ENCODE results near the gene OSBPL3. TPM values are rescaled to one million over a fixed set of nuclear protein-coding genes. Genes with fewer than 3 reads are reported as not detected.

The OSBPL3 gene
- total RNA-seq, 1 donor = 30.8 TPM

- peak overlapping the region; percentile 1 for H3K4me3 ChIP-seq (ENCODE audit: insufficient read depth, low read length)
- peak; percentile 60 for DNase-seq (ENCODE audit: insufficient read length, low spot score, missing footprints)
- H3K79me2 ChIP-seq (ENCODE audit: insufficient read depth, low read length) = peaks cover 91% of the 10 kb centered on the region
- TF ChIP-seq CTCF (IDR thresholded peaks at IDR 0.05; ENCODE audit: extremely low read depth, low read depth, low read length) = no peak
- no peaks in the 10 kb centered on the region for H3K27me3 ChIP-seq (ENCODE audit: insufficient read depth, low read length)
- H3K9me3 ChIP-seq (ENCODE audit: low read depth, low read length) = no peaks in the 10 kb centered on the region
- peaks cover 54% of the 10 kb centered on the region for H3K4me1 ChIP-seq (ENCODE audit: insufficient read depth, low read length)
- H3K27ac ChIP-seq (ENCODE audit: low read depth, low read length) = peak overlapping the region; percentile 79
- peak overlapping the region; percentile 42 for H2AFZ ChIP-seq (ENCODE audit: low read length)
- no peaks in the 10 kb centered on the region for H4K20me1 ChIP-seq (ENCODE audit: insufficient read depth, low read length)
- H3K36me3 ChIP-seq (ENCODE audit: insufficient read depth, low read length) = no peaks in the 10 kb centered on the region
- peak overlapping the region; percentile 74 for H3K4me2 ChIP-seq (ENCODE audit: insufficient read depth, low read length)
Observed at GRCh38 chr7:24922099-24922773, 57.7 kb downstream of the OSBPL3 start.

GRCh38 chr7:24921362-24921679 lies 58.7 kb downstream of the OSBPL3 start:
- H3K79me2 ChIP-seq (ENCODE audit: insufficient read depth, low read length) = peaks cover 95% of the 10 kb centered on the region
- H3K27ac ChIP-seq (ENCODE audit: low read depth, low read length) = no peak overlapping the region
- no peak overlapping the region for H2AFZ ChIP-seq (ENCODE audit: low read length)
- no peaks in the 10 kb centered on the region for H3K27me3 ChIP-seq (ENCODE audit: insufficient read depth, low read length)
- TF ChIP-seq CTCF (IDR thresholded peaks at IDR 0.05; ENCODE audit: extremely low read depth, low read depth, low read length) = no peak
- H3K4me3 ChIP-seq (ENCODE audit: insufficient read depth, low read length) = no peak overlapping the region
- no peaks in the 10 kb centered on the region for H3K36me3 ChIP-seq (ENCODE audit: insufficient read depth, low read length)
- no peak for DNase-seq (ENCODE audit: insufficient read length, low spot score, missing footprints)
- H3K9me3 ChIP-seq (ENCODE audit: low read depth, low read length) = no peaks in the 10 kb centered on the region
- H4K20me1 ChIP-seq (ENCODE audit: insufficient read depth, low read length) = no peaks in the 10 kb centered on the region
- H3K4me2 ChIP-seq (ENCODE audit: insufficient read depth, low read length) = no peak overlapping the region
- peaks cover 54% of the 10 kb centered on the region for H3K4me1 ChIP-seq (ENCODE audit: insufficient read depth, low read length)

DNA sequence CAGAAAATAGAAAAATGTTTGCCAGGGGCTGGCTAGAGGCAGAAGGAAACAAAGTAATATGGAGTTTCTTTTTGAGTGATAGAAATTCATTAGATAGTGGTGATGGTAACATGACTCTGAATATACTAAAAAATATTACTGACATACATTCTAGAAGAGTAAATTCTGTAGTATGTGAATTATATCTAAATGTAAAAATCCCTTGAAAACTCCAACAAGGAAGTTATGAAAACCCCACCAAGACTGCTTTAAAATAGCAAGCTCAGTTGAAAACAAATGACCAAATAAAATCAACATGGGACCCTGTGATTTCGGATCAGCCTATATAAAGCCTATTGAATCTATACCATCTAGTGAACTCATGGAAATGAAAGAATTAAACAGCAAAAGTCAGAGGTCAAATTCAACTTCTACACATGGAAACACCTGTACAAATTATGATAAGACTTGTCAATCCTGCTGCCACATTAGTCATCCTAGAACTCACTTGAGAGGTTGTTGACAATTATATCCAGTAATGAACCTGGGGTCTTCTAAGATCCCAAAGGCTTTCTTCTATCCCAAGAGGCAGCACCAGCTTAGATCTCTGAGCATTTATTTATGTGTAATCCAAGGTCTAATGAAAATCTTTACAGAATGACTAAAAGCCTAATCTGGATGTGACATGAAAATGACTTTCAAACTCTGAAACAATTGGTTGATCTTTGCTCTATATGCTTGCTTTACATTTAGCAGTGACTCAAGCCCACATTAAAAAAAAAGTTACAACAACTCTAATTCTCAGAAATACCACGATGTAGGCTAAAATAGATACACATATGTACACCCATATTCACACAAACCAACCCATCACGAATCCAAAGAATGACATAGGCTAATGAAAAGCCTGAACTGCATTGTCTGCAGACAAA lies 59.3 kb downstream of the OSBPL3 start:
- Histone ChIP-seq H3K79me2 (ENCODE audit: insufficient read depth, low read length) (peaks cover 95% of the 10 kb centered on the region), H3K4me1 (ENCODE audit: insufficient read depth, low read length) (peaks cover 50% of the 10 kb centered on the region), H3K9me3 (ENCODE audit: low read depth, low read length) (no peaks in the 10 kb centered on the region), H3K4me2 (ENCODE audit: insufficient read depth, low read length) (no peak overlapping the region), H3K36me3 (ENCODE audit: insufficient read depth, low read length) (no peaks in the 10 kb centered on the region), H3K27me3 (ENCODE audit: insufficient read depth, low read length) (no peaks in the 10 kb centered on the region), H2AFZ (ENCODE audit: low read length) (no peak overlapping the region), H3K27ac (ENCODE audit: low read depth, low read length) (no peak overlapping the region), H4K20me1 (ENCODE audit: insufficient read depth, low read length) (no peaks in the 10 kb centered on the region), H3K4me3 (ENCODE audit: insufficient read depth, low read length) (no peak overlapping the region)
- no peak for TF ChIP-seq CTCF (IDR thresholded peaks at IDR 0.05; ENCODE audit: extremely low read depth, low read depth, low read length)
- DNase-seq (ENCODE audit: insufficient read length, low spot score, missing footprints) = no peak
